Transverse colon (tissue), 4 donors: ENCODE results near the gene NPIPA7.
"Not testable (repeated sequence)": the region's sequence is repeated elsewhere in the genome, so short reads cannot be mapped to it uniquely, and the experiment has no call there.

Source experiments
- EP300 ChIP-seq: sonication (generic); formaldehyde crosslinking; IDR thresholded peaks from one replicate; pipeline ENCODE4 v1.6.1; 2017; ENCODE audit warnings: antibody characterized with exemption, low read depth
- POLR2AphosphoS5 ChIP-seq, 3 donors: sonication (generic); formaldehyde crosslinking; IDR thresholded peaks; one replicate each; pipeline ENCODE4 v1.6.1; 2016; ENCODE audit warnings: antibody characterized with exemption in 3 of 3
- TF ChIP-seq, protein P1 (sequence below), 5 experiments: fragments of 200-600 bp in 3 of 5; fragments of 450-650 bp in 2 of 5; sonication (generic) in 3 of 5; IDR thresholded peaks; 1 replicate in 2 of 5; 2 replicates in 3 of 5; pipeline ENCODE4 v1.5.1; 2016 to 2017; ENCODE audit warnings: antibody characterized with exemption in 5 of 5, inconsistent platforms in 3 of 5, mild to moderate bottlenecking in 2 of 5, moderate library complexity in 1 of 5

DNA sequence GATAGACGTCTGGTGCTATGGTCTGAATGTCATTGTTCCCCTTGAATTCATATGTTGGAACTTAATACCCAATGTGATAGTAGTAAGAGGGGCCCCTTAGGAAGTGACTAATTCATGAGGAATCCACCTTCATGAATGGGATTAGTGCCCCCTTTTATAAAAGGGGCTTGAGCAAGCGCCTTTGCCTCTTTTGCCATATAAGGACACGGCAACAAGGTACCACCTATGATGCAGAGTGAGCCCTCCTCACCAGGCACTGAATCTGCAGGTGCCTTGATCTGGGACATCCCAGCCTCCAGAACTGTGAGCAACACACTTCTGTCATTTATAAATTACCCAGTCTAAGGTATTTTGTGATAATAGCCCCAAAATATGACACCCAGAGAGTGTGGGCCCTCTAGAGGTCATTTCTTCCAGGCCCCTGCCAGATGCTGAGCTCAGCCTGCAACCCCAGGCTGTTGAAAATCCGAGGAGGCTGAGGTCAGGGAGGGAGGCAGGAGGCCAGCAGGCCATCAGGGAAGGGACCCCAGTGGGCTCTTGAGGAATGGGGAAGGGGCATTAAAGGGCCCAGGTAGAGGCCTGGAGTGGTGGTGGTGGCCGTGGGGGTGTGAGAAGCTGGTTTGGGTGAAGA is 39.1 kb downstream of the NPIPA7 start:
- TF ChIP-seq, protein P1, sequence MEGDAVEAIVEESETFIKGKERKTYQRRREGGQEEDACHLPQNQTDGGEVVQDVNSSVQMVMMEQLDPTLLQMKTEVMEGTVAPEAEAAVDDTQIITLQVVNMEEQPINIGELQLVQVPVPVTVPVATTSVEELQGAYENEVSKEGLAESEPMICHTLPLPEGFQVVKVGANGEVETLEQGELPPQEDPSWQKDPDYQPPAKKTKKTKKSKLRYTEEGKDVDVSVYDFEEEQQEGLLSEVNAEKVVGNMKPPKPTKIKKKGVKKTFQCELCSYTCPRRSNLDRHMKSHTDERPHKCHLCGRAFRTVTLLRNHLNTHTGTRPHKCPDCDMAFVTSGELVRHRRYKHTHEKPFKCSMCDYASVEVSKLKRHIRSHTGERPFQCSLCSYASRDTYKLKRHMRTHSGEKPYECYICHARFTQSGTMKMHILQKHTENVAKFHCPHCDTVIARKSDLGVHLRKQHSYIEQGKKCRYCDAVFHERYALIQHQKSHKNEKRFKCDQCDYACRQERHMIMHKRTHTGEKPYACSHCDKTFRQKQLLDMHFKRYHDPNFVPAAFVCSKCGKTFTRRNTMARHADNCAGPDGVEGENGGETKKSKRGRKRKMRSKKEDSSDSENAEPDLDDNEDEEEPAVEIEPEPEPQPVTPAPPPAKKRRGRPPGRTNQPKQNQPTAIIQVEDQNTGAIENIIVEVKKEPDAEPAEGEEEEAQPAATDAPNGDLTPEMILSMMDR (IDR thresholded peaks at IDR 0.05) = not testable (repeated sequence)
- not testable (repeated sequence) for TF ChIP-seq POLR2AphosphoS5 (IDR thresholded peaks at IDR 0.05); EP300
